GM10847 (cell line): Measurements from ENCODE around the gene SOX1.

ENCODE experiments used
- POLR2A ChIP-seq: IDR thresholded peaks from 2 replicates; pipeline ENCODE4 v1.6.1; 2011; ENCODE audit not compliant: insufficient read length; ENCODE audit errors: extremely low read depth

Gene SOX1

DNA sequence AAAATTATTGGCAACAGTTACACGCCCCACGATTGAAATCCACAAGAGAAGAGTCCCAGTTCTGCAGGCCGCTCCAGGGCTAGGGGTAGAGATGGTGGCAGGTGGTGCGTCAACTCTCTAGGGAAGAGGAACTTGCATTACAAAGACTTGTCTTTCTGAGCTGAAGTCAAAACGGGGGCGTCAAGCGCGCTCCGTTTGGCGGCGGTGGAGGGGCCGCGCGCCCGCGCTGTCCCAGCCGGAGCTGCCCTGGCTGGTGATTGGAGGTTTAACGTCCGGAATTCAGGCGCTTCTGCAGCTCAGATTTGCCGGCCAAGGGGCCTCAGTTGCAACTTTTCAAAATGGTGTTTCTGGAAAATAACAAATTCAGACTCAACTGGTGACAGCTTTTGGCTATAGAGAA lies 38.9 kb downstream of the SOX1 start:
- no peak for TF ChIP-seq POLR2A

DNA sequence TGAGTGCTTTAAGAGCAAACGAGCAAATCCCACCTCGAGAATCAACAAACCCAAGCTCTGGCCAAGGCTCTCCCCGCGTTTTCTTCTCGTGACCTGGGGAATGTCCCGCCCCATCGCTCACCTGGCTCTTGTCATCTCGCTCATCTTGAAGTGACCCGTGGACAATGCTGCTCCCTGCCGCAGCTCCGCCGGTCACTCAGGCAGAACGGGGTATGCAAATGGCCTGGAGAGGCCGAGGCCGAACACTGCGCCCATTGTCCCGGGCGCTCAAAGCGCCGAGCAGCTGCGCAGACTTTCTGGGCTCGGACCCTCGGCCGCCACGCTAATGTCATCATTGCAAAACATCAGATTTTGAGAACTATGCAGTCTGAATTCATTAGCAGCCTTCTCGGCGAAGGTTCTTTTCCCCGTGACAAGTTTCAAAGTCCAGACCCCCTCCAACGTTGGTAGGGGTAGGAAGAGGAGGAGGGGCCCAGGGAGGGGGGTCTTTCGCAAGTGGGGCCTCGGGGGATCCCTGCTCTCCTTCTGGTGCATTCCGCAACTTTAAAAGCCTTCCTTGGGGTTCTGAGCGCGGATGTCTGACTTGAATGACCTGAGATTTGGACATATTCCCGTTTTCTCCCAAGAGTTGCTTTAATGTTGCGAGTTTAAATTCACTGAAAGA lies 39.7 kb downstream of the SOX1 start:
- TF ChIP-seq POLR2A, result no peak

DNA sequence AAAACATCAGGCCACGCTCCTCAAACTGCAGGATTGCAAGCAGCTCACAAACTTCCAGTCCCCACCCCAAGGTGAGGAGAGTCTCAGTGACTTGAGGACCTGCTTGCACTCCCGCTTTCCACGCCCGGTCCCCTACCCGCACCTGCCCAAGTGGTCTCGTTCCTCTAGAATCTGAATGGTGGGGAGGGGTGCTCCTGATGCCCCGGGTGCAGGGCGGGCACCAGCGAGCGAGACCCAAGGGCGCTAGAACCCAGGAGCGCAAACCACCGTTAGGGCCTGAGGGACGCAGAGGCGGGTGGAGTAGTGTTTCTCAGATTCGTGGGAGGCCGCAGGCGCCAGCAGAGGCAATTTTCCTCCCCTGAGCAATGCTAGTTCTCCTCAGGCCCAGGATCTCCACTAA lies 40.3 kb downstream of the SOX1 start:
- TF ChIP-seq POLR2A, result no peak

DNA sequence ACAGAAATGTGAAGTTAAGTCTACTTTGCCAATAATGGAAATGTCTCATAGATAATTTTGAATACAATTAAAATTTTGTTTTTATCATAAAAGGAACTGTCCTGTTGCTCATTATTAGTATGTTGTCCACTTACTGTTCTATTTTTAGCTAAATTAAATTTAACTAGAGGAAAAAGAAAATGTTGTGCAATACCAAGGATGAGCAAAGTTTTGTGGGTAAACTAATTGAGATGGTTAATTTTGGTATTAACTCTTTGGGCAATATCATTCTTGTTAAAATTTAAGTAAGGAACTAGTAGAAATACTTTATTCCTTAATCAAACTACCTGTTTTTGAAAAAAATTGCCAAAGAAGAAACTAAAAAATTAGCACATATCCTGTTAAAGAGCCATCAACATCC lies 43.5 kb downstream of the SOX1 start:
- no peak for TF ChIP-seq POLR2A

DNA sequence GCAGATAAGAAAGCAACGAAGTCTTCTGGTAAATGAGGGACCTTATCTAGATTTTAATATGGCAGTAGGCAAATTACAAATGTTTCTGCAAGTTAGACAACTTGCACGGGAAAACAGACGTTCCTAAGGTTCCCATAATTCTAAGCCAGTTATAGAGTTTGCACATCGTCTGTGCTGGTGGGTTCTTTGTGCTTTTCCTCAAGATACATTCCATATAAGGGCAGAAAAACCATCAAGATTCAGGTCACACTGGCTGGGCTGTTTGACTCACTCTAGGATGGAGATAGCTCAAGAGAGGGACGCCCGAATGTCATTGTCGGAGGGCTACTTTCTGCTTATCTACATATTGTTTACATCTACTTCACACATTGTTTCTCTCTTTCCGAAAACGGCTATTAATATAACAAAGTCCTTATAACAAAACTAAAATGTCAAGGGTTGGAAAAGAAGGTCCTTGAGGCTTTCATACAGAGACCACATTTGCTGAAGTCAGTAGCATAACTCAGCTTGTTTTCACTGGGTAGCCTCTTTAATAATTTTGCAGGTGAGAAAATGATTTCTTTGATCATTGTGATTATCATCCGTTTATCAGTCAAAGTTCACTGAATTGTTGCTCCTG lies 44.4 kb downstream of the SOX1 start:
- no peak for TF ChIP-seq POLR2A

DNA sequence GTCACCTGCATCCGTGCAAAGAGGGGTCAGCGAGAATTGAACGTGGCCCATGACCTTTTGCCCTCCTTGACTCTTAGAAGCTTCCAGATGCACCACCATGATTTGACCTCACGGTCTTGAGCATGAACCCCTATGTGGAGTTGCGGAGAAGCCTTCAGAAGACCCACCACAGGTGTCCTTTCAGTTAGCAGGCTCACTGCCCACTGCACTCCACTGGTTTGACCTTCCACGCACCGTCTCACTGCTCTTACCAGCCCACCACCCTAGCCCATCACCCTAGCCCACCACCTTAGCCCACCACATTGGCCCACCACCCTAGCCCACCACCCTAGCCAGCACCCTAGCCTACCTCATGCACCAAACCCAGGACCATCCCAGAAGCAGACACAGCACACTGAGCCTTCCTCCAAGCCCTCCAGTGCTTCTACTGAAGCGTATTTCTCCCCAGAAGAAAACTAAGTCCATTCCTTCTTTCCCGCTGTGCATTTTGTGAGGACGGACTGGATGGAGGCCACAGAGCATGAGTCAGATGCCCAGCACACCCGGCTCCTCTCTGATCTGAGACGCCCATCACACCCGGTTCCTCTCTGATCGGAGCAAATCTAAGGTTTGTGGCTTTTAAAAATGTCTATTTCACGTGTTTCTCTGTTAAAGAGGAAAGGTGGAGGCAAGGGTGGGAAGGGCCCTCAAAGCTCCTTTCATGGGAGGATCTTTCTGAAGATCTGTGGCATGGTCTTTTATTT lies 45.8 kb downstream of the SOX1 start:
- no peak for TF ChIP-seq POLR2A

DNA sequence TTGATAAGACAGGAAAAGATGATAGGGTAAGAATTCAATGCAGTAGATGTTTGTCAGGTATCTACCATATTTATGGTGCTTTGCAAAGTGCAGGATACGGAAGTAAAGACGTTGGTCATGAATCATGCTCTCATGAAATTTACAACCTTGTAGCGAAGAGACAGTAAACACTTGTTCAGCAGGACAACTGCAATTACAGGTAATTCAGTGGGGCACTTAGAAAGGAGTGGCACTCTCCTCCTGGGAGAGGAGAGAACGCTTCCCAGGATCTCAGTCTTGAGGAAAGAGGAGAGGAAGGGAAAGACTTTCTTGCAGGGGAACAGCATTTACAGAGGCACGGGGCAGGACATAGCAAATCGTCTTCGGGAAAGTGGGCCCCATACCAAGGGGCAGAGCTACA lies 46.4 kb downstream of the SOX1 start:
- no peak for TF ChIP-seq POLR2A

DNA sequence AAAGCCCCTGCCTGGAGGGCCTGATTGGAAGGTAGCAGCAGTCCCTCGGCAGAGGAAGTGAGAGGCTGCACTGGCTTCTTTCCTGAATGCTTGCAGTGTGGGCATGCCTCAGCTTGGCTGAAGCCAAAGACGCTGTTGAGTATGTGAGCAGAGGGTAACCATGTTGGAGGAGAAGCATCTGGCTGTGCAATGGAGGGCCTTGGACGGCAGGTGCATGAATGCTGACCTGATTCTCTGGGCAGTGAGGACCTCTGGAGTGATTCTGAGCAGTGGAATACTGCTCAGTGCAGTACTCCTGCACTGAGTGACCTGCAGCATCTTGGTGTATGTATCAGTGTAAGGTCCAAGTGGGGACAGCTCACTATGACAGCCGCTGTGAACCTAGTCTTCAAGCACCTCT lies 46.9 kb downstream of the SOX1 start:
- TF ChIP-seq POLR2A, result no peak

DNA sequence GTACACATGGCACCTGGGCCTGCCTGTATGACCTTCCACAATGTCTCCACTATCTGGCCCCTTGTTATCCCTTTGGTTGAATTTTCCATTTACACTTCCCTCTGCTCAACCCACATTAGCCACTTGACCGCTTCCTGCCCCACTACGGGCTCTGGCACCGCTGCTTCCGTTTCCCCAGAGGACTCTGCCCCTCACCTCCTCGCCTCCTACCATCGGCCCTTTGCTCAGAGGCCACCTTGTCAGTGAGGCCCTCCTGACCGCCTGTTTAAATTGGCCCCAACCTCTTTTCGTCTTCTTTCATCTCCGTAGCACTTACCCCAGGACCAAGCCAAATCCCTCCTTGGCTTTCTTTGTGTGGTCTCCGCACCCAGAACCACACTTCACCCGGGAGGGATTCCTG lies 47.4 kb downstream of the SOX1 start:
- no peak for TF ChIP-seq POLR2A

DNA sequence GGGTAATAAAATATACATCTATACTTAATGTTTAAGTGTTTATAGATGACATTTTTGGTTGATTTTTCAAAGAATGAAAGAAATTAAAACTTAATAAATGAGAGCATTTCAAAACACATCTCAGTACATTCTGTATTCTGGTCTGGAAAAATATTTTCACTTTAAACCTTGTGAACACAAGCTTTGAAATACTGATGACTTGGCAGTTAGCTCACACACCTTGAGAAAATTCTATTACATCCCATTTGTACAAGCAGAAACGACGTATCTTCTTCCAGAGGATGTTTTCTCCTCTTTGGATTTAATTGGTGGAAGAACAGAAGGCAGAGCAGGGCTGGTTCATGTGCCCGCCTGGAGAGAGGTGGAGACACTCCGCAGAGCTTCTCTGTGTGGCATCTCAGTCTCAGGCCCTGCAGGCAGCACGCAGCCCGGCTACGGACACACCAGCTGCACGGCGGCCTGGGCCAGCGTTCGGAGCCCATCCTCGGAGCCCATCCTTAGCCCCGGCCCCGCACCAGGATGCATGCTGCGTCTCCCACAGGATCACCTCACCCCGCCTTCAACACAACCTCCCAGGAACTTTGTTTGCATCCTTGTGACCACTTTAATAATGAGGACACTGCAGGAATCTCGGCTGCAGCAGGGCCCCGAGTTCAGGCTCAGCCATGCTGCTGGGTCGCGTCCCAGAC lies 48.6 kb downstream of the SOX1 start:
- TF ChIP-seq POLR2A, result no peak

DNA sequence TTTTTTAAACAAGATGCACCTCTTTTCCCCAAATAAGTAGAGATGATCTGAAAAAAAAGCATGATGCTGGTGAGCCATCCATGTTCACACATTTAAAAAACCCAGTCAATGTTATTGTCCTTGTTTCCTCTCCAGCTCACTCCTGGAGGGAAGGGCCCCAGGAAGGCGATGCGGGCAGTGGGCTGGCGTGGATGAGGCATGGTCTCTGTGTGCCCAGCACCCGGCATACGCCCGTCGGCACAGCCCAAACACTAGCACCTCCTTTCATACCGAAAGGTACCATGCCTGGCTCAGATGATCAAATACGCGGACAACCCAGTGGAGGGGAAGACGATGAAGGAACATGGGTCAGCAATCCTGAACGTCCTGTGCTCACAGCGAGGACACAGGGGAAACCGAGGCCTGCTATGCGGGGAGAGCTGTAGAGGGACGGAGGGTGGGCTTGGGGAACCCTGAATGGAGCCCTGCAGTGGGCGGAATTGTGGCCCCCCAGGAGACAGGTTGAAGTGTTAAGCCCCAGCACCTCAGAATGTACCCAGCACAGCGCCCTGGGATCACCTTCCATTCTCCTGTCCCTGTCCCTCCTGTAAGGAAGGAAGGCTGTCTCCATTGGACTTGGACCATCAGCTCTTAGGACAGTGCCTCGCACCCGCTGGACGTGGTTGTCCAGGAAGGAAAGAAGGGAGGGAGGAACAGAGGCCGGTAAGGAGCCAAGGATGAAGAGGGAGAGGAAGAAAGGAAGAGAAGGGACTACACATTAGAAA lies 49.4 kb downstream of the SOX1 start:
- no peak for TF ChIP-seq POLR2A

DNA sequence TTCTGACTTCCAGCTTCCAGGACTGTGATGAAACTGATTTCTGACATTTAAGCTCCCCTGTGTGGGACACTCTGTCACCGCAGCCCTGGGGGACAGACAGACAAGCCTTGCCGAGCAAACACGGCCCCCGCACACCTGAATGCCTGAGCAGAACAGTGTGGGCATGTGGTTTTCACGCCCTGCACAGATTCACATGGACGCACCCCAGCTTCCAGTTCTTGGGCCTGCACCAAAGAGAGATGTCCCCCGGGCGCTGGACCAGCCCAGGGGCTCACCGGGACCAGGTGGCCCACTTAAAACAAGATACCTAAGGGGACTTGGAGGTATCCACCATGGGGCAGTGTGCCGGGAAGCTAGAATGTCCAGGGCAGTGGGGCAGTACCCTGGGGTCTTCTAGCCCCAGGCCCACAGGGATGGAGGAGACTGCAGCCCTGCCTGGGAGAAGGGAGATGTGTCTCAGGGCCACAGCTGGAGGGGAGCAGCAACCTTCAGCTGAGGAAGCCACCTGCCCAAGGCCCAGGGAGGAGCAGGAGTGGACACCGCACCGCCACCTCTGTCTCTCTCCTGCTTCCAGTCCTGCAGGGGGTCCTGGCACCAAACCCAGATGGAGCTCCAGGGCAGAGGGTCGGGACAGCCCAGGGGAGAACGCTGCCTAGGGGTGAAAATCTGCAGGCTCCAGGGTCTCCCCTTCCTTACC lies 50.5 kb downstream of the SOX1 start:
- TF ChIP-seq POLR2A, result no peak

DNA sequence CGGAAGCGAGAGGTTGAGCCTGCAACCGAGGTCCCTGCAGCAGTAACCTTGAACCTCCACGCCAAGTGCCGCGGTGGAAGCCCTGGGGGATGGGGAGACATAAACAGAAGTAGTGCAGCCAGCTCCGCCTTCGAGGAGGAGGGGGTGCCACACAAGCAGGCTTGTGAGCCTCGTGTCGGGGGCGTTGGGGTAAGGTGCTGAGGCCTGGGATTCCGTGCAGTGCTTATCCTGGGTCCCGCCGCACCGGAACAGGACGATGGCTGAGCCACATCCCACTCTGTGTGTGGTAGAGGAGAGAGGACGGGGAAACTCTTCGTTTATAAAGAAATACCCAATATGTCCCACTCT lies 51.0 kb downstream of the SOX1 start:
- TF ChIP-seq POLR2A, result no peak

DNA sequence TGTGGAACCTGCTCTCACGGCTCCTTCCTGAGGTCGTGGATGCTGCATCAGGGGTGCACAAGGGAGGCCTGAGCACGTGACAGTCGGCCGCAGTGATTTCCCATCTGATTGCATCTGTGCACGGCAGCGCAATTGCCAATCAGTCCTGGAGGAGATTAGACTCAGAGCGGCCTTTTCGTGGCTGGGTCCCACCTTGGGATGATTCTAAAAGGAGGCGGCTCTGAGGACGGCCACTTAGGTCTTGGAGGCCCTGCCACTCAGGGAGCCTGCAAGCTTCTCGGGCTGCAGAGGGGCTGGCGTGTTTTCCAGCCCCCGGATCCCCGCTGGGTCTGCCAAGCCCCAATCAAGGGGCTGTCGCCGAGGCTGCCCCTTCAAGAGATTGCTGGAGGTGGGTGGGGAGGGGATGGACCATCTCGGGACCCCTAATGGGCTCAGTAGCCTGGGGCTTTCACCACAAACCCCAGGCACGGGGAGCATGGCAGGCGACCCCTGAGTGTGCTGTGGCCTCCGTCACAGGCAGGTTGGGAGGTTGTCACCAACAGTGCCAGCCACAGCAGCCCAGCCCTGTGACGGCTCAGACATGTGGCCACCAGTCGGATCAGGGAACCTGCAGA lies 51.6 kb downstream of the SOX1 start:
- no peak for TF ChIP-seq POLR2A
